Tibial nerve (tissue), 4 donors: ENCODE measurements around the gene LIFR. TPM values are rescaled to one million over a fixed set of nuclear protein-coding genes. Genes with fewer than 3 reads are reported as not detected.

ENCODE experiments used
- DNase-seq, 2 donors: peaks; one replicate each; pipeline ENCODE4 v3.0.0-alpha.2; 2019; ENCODE audit warnings: low spot score in 2 of 2
- H3K27ac ChIP-seq, 4 donors: fragments of 200-600 bp; sonication (generic) in 3 of 4; one replicate each; pipeline ENCODE4 v1.5.1; 2017 to 2019; ENCODE audit warnings: mild to moderate bottlenecking in 1 of 4
- H3K27me3 ChIP-seq, 2 donors: fragments of 200-600 bp; sonication (generic) in 1 of 2; one replicate each; pipeline versions ENCODE4 v1.5.1 to v1.6.0; 2017 to 2019
- H3K36me3 ChIP-seq, 3 donors: fragments of 200-600 bp; sonication (generic); one replicate each; pipeline ENCODE4 v1.5.1; 2018 to 2019
- H3K4me1 ChIP-seq, 4 donors: fragments of 200-600 bp; sonication (generic) in 3 of 4; one replicate each; pipeline ENCODE4 v1.5.1; 2017 to 2019
- H3K4me3 ChIP-seq, 4 donors: fragments of 200-600 bp; sonication (generic) in 3 of 4; one replicate each; pipeline ENCODE4 v1.5.1; 2017 to 2019; ENCODE audit warnings: mild to moderate bottlenecking in 1 of 4, moderate library complexity in 1 of 4
- H3K9me3 ChIP-seq, 4 donors: fragments of 200-600 bp; sonication (generic) in 3 of 4; one replicate each; pipeline ENCODE4 v1.5.1; 2017 to 2019
- CTCF ChIP-seq, 5 experiments: fragments of 200-600 bp in 3 of 5; fragments of 450-650 bp in 2 of 5; sonication (generic) in 3 of 5; IDR thresholded peaks; one replicate each; pipeline ENCODE4 v1.5.1; 2016 to 2019; ENCODE audit warnings: antibody characterized with exemption in 5 of 5, mild to moderate bottlenecking in 3 of 5, moderate library complexity in 2 of 5
- EP300 ChIP-seq, 2 donors: sonication (generic); formaldehyde crosslinking; IDR thresholded peaks; one replicate each; pipeline ENCODE4 v1.6.1; 2017; ENCODE audit warnings: antibody characterized with exemption in 2 of 2, mild to moderate bottlenecking in 1 of 2
- POLR2A ChIP-seq, 2 donors: fragments of 450-650 bp; IDR thresholded peaks; one replicate each; pipeline ENCODE4 v1.6.1; 2017; ENCODE audit warnings: antibody characterized with exemption in 2 of 2, mild to moderate bottlenecking in 2 of 2, moderate library complexity in 2 of 2
- WGBS, 2 donors: methylation state at CpG; one replicate each; pipeline ENCODE4 v1.1.5; 2018; 5-methylcytosine and 5-hydroxymethylcytosine counted together
- total RNA-seq, 4 donors: library from RNA; depleted of rRNA; stranded (reverse); fragments of >200 nt; gene quantifications; one replicate each; pipeline ENCODE4 v1.1.0, GENCODE V29; 2016

Gene LIFR
- total RNA-seq, 4 donors from 2014 or later = 145 to 247 (median 212) TPM

DNA sequence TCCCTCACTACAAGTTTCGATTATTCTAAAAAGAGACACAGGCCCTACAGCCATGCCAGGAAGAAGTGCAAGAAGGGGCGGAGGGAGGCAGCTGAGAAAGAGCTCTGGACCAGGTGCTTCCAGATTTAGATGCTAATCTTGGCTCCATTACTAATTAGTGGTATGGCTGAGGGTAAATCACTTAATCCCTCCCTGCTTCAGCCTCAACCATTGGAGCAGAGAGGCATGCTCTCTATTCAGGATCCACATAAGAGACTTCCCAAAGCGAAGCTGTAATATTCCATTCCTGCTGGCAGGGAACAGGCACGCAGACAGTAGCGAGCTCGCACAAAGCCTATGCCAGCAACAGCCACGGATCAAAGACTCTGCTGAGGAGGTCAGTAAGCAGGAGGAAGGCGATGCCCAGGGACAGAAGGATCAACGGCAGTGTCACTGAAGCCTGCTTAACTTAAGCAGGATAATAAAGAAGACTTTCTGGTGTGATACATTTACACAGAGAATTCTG lies 24.2 kb downstream of the LIFR start:
- Histone ChIP-seq H3K27ac (no peak overlapping the region), H3K36me3 (peaks cover 0 to 20% (median 0%) of the 10 kb centered on the region in 3 donors), H3K4me3 (no peak overlapping the region), H3K9me3 (peaks cover 0 to 11% (median 1%) of the 10 kb centered on the region in 4 donors), H3K27me3 (no peaks in the 10 kb centered on the region), H3K4me1 (peaks cover 0 to 16% (median 0%) of the 10 kb centered on the region in 4 donors)
- WGBS, 2 donors = 79 to 81% methylated on average over 9 of the region's 9 CpGs
- TF ChIP-seq EP300 (IDR thresholded peaks at IDR 0.05) (no peak), POLR2A (IDR thresholded peaks at IDR 0.05) (no peak), CTCF (IDR thresholded peaks at IDR 0.05) (no peak)
- DNase-seq = no peak

GRCh38 chr5:38531518-38531917 lies 24.9 kb downstream of the LIFR start:
- Histone ChIP-seq H3K4me1 (peaks cover 0 to 13% (median 0%) of the 10 kb centered on the region in 4 donors), H3K4me3 (no peak overlapping the region), H3K9me3 (peaks cover 0 to 11% (median 1%) of the 10 kb centered on the region in 4 donors), H3K27me3 (no peaks in the 10 kb centered on the region), H3K27ac (no peak overlapping the region), H3K36me3 (peaks cover 0 to 27% (median 0%) of the 10 kb centered on the region in 3 donors)
- 91 to 93% methylated on average over 3 of the region's 3 CpGs for WGBS, 2 donors
- TF ChIP-seq CTCF (IDR thresholded peaks at IDR 0.05) (no peak), EP300 (IDR thresholded peaks at IDR 0.05) (no peak), POLR2A (IDR thresholded peaks at IDR 0.05) (no peak)
- no peak for DNase-seq

- Histone ChIP-seq H3K36me3 (peaks cover 0 to 38% (median 0%) of the 10 kb centered on the region in 3 donors), H3K4me3 (no peak overlapping the region), H3K27ac (no peak overlapping the region), H3K9me3 (peaks cover 0 to 11% (median 1%) of the 10 kb centered on the region in 4 donors), H3K4me1 (peaks cover 0 to 13% (median 0%) of the 10 kb centered on the region in 4 donors), H3K27me3 (no peaks in the 10 kb centered on the region)
- 65 to 68% methylated on average over 4 of the region's 4 CpGs for WGBS, 2 donors
- DNase-seq = no peak
- no peak for TF ChIP-seq CTCF (IDR thresholded peaks at IDR 0.05)
- TF ChIP-seq EP300 (IDR thresholded peaks at IDR 0.05) = no peak
- TF ChIP-seq POLR2A (IDR thresholded peaks at IDR 0.05) = no peak
These were observed 26.3 kb downstream of the LIFR start for GRCh38 chr5:38529955-38530646.

- no peak overlapping the region for H3K4me3 ChIP-seq
- peaks cover 0 to 56% (median 0%) of the 10 kb centered on the region in 3 donors for H3K36me3 ChIP-seq
- peaks cover 0 to 8% (median 0%) of the 10 kb centered on the region in 4 donors for H3K4me1 ChIP-seq
- no peak overlapping the region for H3K27ac ChIP-seq
- DNase-seq = no peak
- H3K27me3 ChIP-seq = no peaks in the 10 kb centered on the region
- H3K9me3 ChIP-seq = peaks cover 0 to 11% (median 1%) of the 10 kb centered on the region in 4 donors
- TF ChIP-seq CTCF (IDR thresholded peaks at IDR 0.05) = no peak
- no peak for TF ChIP-seq EP300 (IDR thresholded peaks at IDR 0.05)
- TF ChIP-seq POLR2A (IDR thresholded peaks at IDR 0.05) = no peak
- 72 to 86% methylated on average over 3 of the region's 3 CpGs for WGBS, 2 donors
These were observed 28.2 kb downstream of the LIFR start for GRCh38 chr5:38528162-38528703.

- Histone ChIP-seq H3K9me3 (peaks cover 0 to 11% (median 1%) of the 10 kb centered on the region in 4 donors), H3K27ac (no peak overlapping the region), H3K4me3 (no peak overlapping the region), H3K4me1 (peaks cover 0 to 8% (median 0%) of the 10 kb centered on the region in 4 donors), H3K27me3 (no peaks in the 10 kb centered on the region), H3K36me3 (peaks cover 0 to 61% (median 0%) of the 10 kb centered on the region in 3 donors)
- no peak for DNase-seq
- TF ChIP-seq CTCF (IDR thresholded peaks at IDR 0.05) (no peak), EP300 (IDR thresholded peaks at IDR 0.05) (no peak), POLR2A (IDR thresholded peaks at IDR 0.05) (no peak)
- WGBS, 2 donors = 82 to 83% methylated on average over 2 of the region's 2 CpGs
These were observed 29.0 kb downstream of the LIFR start for GRCh38 chr5:38527475-38527874.
